Smooth muscle cell of the brain vasculature (primary cell): Measurements from ENCODE around the gene DAZAP1.

Source experiments
- DNase-seq: peaks from one replicate; pipeline ENCODE4 v3.0.0-alpha.2; 2012; ENCODE audit warnings: low read depth, low spot score

The DAZAP1 gene

DNA sequence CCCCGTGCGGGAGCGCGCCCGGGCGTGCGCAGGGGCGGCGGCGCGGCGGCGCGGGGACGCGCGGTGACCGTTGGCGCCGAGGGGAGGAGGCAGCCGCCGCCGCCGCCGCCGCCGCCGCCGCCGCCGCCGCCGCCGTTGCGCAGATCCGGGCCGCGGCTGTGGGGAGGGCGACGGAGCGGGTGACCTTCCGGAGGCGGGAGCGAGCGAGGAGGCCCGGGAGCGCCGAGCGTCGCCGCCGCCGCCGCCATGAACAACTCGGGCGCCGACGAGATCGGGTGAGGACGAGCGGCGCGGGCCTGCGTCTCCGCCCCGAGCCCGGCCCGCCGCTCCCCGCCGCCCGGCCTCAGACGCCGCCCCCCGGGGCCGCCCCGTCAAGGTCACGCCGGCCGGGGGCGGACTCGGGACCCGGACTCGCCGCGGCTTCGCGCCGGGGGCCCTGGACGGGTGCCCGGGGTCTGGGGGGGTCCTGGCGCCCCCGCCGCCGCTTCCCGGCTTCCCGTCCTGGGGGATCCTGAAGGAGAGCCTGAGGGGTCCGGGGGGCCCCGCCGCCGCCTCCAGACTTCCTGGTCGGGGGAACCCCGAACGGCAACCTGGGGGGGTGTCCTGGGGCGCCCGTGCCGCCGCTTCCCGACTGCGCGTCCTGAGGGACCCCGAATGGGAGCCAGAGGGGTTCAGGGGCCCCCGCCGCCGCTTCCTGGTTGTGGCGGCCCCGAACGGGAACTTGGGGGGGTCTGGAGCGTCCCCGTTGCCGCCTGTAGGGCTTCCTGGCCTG lies at the start of gene DAZAP1:
Gene DAZAP1 (plus strand): TSS at position 59 of the 772 bp plus-strand sequence. CDS start 188 bp downstream, at position 247.
- DNase-seq, result no peak

DNA sequence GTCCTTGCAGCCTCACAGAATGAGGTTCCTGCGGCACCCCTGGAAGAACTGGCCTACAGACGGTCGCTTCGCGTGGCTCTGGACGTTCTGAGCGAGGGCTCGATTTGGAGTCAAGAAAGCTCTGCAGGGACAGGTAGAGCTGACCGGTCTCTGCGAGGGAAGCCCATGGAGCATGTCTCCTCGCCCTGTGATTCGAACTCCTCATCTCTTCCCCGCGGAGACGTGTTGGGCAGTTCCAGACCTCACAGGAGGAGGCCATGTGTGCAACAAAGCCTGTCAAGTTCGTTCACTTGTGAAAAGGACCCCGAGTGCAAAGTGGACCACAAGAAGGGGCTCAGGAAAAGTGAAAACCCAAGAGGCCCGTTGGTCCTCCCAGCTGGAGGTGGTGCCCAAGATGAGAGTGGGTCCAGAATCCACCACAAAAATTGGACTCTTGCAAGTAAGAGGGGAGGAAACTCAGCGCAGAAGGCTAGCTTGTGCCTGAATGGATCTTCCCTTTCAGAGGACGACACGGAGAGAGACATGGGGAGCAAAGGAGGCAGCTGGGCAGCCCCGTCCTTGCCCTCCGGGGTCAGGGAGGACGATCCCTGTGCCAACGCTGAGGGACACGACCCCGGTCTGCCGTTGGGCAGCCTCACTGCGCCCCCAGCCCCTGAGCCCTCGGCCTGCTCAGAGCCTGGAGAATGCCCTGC lies 47.1 kb upstream of the DAZAP1 start:
- no peak for DNase-seq

DNA sequence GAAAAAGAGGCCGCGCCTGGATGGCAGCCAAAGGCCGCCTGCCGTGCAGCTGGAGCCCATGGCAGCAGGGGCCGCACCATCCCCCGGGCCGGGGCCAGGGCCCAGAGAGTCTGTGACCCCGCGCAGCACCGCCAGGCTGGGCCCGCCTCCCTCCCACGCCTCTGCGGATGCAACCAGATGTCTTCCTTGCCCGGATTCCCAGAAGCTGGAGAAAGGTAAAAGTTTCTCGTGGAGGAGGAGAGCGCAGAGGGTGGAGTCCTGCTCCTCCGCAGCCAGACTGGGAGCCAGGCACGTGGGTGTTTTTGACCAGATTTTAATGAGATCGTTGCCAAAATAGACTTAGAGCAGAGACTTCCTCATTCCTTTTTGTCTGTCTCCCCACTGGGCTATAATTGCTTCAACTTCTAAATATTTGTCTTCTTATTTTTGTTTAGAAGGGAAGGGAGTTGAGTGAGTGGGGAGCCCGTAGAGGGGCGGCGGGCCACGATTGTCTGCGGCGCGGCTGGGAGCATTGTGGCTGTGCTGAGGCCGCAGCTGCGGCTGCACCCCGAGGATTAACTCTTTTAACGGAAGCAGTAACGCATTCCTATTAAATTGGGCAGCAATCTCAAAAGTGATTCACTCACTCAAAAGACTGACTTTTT lies 46.4 kb upstream of the DAZAP1 start:
- DNase-seq, result no peak

DNA sequence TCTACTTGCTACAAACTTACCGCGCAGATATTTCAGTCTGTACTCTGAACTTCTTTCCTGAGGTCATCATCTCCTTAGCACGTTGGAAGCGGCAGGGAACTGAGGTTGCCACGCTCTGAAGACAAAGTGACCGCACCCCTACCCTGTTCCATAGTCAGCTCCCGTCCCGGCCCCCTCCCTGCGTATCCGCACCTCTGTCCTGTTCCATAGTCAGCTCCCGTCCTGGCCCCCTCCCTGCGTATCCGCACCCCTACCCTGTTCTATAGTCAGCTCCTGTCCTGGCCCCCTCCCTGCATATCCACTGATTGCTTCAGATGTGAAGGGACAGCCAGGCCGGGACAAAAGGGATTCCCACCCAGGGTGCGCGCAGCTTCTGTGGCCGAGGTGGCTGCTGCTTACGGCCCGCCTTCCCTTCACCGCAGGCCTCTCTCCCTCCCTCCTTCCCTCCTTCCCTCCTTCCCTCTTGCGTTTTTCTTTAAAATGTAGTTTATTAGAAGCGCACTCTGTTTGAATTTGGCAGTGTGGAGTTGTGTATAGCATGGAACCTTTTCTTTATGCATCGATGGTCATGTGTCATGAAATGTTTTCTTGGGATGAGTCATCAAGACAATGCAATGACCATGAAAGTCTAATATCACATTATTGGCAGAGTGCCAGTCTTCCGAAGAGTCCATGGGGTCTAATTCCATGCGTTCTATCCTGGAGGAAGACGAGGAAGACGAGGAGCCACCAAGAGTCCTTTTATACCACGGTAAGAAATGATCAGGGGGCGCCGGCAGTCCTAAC lies 45.6 kb upstream of the DAZAP1 start:
- DNase-seq, result no peak

DNA sequence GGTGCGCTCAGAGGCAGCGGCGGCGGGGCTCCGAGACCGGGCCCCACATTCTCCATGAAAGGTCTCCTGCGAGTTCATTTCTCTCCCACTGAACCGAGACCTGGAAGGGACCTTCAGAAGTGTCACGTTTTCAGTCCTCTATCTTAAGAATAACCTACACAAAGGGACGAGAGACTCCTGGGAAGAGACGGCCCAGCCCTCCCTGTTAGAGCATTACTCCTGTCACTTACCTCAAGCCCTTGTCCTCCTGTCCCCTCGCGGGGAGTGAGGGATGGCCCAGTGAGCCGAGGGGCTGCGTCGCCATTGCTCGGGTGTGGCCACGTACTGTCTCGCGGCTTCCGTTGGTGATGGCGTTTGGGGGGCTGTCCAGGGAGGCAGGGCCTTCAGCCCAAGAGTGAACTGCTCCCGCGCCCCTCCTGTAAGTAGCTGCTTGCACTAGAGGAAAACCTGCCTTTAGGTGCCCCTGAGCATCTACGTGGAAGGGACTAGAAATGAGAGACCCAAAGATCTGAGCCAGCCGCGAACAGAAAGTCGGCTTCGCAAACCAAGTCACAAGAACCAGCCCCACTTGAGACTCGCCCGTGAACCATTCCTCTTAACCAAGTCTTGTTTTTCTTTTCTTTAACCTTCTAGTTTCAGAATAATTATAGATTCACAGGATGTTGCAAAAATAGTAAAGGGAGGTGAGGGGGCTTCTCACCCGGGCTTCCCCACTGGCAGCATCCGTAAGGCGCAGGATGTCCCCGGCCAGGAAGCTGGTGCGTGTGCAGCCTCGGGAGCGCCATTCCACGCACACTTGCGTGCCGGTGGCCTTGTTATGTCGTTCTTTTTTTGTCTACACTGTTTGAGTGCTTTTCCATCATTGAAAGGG lies 44.8 kb upstream of the DAZAP1 start:
- no peak for DNase-seq

DNA sequence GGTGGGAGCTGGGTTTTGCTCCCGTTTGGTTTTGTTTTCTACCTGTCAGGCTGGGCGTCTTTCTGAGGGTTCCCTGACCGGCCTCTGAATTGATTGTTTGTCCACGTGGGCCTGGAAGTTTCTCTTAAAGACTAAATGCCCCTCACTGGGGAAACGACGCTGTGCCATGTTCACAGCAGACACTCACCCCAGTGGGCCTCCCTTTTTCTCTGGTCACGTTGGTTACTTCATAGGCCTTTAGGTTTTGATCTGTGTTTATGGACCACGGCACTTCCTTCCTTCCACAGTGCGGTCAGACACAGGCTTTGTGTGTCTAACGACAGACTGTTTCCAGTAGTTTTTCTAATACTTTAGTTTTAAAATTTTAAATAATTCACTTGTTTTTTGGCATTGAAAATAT lies 43.8 kb upstream of the DAZAP1 start:
- DNase-seq, result no peak

DNA sequence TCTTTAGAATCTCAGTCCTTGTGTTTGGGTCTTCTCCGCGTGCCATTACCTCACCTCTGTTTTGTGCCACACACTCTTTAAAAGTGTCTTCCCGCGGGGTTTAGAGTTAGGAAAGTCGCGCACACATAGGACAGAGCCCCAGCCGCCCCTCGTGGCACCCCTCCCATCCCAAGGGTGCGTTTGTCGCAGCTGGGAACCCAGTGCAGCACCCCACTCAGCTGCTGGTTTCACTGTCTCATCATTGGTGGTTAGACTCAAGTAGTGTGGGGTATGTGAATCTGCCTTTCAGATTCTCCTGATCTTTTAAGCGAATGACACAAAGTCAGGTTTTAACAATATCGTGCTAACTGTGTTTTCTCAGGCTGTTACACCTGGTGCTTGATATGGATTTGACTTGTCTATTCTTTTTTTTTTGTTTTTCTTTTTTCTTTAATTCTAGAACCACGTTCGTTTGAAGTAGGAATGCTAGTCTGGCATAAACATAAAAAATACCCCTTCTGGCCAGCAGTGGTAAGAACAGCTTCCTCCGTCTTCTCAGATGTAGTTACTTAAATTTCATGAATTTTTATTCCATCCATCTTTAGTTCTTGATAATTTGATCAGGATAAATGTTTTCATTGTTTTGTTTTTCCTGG lies 43.2 kb upstream of the DAZAP1 start:
- DNase-seq, result no peak

DNA sequence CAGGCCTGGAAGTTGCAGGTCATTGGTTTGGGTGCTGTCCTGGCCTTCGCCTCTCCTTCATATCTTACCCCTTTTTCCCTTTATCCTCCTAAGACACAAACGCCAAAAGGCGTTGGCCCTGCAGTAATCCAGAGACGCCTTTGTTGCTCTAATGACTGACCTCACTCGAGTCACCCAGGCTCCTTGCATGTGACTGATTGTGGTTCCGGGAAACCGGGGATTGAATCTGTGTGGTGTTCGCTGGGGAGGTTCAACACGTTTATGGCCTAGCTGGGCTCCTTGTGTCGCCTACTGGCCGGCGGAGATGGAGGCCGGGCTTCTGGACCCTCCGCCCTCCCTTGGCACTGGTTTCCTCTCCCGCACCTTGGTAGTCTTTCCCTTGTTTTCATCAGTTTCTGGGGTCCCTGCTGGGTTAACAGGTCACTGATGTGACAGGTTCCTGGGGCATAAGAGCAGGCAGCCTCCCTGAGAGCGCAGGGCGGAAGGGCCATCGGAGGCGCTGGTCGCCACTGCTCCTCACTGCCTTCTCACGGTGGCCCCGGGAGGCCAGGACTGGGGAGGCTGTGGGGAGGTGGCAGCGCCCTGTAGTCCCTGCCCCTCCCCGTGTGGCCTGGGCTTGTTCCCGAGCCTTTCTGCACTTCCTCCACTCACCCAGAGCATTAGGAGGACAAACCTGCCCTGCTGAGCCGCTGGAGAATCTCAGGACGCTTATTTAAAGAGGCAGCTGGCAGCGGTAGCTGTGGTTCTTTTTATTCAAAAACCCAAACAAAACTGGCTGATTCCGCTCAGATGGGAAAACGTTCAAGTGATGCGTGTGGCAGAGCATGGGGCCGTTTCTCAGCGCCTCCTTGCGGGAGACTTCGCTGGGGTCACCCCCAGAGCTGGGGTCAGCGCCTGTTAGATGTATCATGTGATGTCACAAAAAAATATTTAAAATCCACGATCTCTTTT lies 41.8 kb upstream of the DAZAP1 start:
- no peak for DNase-seq

DNA sequence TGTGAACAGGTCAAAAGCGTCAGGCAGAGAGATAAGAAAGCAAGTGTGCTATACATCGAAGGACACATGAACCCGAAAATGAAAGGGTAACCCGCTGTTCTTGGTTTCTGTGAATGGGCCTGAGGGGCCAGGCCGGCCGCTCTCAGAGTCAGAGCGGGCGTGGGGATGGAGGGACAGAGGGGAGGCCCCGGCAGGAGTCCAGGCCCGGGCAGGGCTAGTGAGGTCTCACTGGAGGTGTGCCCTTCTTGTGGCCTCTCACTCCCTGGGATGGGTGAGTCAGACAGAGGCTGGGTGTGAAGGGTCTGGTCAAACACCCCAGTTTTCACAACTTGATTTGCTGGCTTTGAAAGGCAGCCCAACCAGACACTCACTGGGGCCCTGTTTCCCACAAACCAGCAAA lies 41.1 kb upstream of the DAZAP1 start:
- DNase-seq, result no peak

DNA sequence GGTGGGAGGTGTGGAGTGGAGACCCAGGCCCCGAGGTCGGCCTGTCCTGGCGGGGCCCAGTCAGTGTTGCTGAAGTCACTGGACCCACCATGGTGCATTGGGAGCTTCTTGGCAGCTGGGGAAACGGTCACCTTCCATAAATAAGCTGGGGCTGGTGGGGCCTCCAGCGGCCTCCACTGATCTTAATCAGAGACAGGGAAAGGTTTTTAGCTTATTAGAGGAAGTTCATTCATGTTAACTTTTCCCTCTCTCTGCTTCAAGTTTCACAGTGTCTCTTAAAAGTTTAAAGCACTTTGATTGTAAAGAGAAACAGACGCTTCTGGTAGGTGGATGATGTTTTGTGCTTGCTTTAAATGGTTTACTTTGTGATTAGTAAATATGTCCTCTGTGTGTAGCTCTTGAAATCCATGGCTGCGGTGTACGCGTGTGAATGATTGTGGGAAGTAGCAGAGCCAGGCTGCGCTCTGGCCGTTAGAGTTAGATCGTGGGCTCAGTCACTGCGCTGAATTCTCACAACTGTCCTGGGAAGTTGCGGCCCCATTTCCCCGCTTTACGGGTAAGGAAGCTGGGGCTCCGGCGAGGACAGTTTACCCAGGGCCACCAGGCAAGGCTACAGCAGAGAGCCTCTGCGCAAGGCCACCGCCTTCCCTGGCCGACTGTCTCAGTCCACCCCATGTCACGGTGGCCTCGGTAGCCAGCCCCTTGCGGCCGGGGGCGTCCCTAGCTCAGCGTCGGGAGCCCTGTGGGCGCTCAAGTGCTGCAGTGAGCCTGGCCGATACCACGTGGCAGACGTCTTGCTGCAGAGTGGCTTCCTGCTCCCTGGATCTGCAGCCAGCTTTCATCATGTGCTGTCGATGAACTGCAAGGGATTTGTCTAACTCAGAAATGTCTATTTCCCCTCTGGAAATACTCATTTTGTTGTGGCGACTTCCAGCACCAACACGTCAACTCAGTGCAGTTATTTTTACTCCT lies 40.2 kb upstream of the DAZAP1 start:
- no peak for DNase-seq

DNA sequence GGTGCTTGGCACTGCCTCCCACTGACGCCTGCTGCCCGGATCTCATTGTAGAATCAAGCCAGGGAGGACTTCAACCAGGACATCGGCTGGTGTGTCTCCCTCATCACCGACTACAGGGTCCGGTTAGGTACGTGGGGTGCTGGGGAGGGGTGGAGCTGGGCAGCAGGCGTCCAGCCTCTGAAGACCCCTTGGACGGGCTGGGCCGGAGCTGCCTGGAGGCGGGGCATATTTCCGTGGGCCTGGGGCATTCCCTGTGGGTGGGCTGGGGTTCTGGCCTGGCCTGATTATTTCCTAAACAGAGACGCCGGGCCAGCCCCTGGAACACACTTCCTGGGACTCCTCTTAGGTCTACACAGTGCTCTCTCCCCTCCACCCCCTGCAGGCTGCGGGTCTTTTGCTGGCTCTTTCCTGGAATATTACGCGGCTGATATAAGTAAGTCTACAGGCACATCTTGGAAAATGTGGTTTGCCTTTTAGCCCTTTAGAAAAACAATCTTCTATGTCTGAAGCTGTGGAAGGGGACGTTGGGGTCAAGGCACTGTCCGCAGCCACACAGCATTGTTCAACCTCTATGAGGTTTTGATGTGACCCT lies 38.1 kb upstream of the DAZAP1 start:
- no peak for DNase-seq

DNA sequence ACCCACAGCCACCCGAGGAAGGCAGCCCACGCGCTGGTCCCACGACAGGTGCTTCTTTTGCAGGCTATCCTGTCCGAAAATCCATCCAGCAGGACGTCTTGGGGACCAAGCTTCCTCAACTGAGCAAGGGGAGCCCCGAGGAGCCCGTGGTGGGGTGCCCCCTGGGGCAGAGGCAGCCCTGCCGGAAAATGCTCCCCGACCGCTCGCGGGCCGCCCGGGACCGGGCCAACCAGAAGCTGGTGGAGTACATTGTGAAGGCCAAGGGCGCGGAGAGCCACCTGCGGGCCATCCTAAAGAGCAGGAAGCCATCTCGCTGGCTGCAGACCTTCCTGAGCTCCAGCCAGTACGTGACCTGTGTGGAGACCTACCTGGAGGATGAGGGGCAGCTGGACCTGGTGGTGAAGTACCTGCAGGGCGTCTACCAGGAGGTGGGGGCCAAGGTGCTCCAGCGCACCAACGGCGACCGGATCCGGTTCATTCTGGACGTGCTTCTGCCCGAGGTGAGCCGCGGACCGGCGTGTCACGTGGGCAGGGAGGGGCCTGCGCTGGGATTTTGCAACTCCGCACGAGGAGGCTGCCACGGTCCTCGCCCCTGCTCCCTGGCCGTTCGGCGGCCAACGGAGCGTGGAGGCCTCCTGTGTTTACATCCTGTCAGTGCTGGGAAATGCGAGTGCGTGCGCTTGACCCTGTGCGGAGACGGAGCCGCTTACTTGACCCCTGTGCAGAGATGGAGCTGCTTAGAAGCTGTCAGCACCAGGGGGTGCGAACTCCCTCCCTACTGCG lies 36.6 kb upstream of the DAZAP1 start:
- no peak for DNase-seq

DNA sequence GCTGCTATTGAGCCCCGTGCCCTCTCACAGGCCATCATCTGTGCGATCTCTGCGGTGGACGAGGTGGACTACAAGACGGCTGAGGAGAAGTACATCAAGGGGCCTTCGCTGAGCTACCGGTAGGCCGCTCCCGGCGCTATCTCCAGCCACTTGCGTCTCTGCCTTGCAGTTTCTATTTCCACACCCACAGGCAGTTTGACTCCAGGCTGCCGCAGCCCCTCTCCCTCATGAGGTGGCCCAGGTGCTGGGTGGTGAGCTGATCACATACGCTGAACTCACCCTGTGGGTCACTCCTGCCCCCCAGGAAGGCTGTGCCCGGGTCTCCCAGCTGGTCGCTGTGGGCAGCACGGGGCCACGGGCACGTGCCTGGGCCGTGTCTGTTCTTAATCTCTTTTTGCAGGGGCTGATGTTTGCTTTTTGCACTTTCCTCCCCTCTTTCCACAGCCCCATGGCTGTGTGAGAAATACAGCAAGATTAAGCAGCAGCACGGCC lies 34.3 kb upstream of the DAZAP1 start:
- DNase-seq, result no peak

DNA sequence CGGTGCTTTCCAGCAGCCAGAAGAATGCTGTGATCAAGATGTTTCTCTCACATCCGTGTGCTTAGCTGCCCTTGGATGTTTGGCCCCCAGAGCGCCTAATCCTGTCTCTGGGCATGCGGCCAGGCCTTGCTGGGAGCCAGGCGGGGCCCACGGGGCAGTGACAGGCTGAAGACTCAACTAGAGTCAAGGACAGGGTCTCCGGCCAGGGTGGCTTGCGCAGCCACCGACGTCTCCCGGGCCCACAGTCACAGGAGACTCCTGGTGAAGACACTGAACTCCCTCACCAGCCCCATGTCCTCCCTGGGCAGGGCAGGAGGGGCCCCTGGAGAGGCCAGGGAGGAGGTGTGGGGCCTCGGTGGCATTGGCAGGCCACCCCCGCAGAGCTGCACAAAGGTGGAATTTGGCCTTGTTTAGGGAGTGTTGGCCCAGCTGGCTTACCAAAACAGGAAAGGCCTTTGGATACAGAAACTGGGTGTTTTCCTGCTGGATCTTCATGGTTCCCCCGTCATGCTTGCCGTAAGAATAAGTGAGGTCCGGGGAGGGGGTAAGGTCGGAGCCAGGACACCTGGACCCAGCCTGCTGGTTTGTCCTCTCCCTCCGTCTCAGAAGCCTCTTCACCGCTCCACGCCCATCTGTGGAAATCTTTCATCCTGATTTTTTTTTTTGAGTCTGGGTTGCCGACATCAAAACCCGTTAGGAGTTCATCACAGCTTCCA lies 33.7 kb upstream of the DAZAP1 start:
- no peak for DNase-seq

DNA sequence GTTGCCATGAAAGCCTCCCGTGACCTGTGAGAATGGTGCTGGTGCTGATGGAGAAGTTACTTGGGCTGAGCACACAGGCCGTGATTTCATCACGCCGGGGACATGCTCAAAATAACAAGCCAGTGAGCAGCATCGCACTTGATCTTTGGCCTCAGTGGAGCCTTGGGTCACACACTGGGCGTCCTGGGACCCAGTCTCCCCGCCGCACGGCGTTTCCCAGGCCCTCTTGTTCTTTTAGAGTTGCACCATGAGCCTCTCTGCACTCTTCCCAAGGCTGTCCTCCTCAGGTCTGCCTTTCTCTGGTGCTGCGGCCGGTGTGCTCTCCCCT lies 33.2 kb upstream of the DAZAP1 start:
- DNase-seq, result no peak

DNA sequence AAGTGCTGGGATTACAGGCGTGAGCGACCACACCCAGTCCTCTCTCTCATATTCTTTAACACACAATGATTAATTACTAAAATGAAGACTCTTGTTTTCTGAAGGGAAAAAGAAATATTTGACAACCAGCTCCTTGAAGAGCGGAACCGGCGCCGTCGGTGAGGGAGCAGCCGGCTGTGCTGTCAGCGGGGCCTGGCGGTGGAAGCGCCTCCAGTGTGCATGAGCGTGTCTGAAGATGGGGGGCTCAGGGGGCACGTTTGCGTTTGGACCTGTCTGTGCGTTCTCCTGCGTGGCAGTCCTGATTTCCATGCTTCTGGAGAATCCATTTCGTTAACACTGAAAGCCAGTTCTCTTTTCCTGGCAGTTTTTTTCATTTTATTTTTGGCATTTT lies 31.0 kb upstream of the DAZAP1 start:
- no peak for DNase-seq
